ENCODE data around the gene IQSEC1.

DNA sequence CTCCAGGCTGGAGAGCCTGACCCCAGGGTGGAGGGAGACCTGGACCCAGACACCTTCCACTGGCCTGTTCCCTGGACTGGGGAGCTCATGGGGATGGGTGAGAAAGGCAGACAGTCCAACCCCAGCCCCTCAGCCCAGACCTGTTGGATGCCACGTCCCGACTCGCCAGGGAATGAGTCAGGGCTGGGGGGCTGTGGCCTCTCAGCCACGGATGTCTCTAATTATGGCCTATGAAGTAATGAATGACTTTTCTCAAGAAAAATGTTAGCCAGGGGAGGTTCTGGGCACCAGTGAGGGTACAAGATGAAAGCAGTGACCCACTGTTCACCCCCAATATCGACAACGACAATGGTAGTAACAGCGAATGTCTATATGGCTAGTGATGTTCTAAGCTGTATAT, 124.9 kb downstream of the IQSEC1 start:
- TF ChIP-seq, protein P1, sequence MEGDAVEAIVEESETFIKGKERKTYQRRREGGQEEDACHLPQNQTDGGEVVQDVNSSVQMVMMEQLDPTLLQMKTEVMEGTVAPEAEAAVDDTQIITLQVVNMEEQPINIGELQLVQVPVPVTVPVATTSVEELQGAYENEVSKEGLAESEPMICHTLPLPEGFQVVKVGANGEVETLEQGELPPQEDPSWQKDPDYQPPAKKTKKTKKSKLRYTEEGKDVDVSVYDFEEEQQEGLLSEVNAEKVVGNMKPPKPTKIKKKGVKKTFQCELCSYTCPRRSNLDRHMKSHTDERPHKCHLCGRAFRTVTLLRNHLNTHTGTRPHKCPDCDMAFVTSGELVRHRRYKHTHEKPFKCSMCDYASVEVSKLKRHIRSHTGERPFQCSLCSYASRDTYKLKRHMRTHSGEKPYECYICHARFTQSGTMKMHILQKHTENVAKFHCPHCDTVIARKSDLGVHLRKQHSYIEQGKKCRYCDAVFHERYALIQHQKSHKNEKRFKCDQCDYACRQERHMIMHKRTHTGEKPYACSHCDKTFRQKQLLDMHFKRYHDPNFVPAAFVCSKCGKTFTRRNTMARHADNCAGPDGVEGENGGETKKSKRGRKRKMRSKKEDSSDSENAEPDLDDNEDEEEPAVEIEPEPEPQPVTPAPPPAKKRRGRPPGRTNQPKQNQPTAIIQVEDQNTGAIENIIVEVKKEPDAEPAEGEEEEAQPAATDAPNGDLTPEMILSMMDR (IDR thresholded peaks at IDR 0.05): no peak
- no peak for TF ChIP-seq EZH2 (IDR thresholded peaks at IDR 0.05; ENCODE audit: borderline replicate concordance, insufficient read depth, low read depth, low read length, poor library complexity, severe bottlenecking)
